K562 (cell line): Measurements from ENCODE around the gene MYADM.

Experiments
- CBX8 ChIP-seq: fragments of 200-600 bp; sonication (generic); IDR thresholded peaks from 2 replicates; pipeline ENCODE4 v1.6.1; 2012; ENCODE audit warnings: borderline replicate concordance, mixed run types, low read depth, mild to moderate bottlenecking, moderate library complexity, mixed read lengths, low read length, control low read depth, inconsistent platforms; ENCODE audit not compliant: poor library complexity, severe bottlenecking; ENCODE audit errors: extremely low read depth
- CCAR2 ChIP-seq: fragments of 200-400 bp; formaldehyde crosslinking; IDR thresholded peaks from 2 replicates; pipeline ENCODE4 v1.6.1; 2017; ENCODE audit warnings: mild to moderate bottlenecking, low read depth, low read length
- NEUROD1 ChIP-seq: fragments of 150-350 bp; IDR thresholded peaks from 2 replicates; pipeline ENCODE4 v1.6.1; 2014; ENCODE audit warnings: borderline replicate concordance, low read length, low read depth; ENCODE audit not compliant: partially characterized antibody
- NR3C1 ChIP-seq: sonication (generic); formaldehyde crosslinking; IDR thresholded peaks from 2 replicates; pipeline ENCODE4 v1.8.1; 2022; ENCODE audit warnings: missing genetic modification reagents
- SIRT6 ChIP-seq: IDR thresholded peaks from one replicate; pipeline ENCODE4 v1.6.1; 2012; ENCODE audit warnings: low read depth, mild to moderate bottlenecking, control low read depth, inconsistent platforms, low read length, moderate library complexity
- ZNF212 ChIP-seq: fragments of 450-650 bp; formaldehyde crosslinking; IDR thresholded peaks from 2 replicates; pipeline ENCODE4 v1.4.0; 2020; ENCODE audit warnings: mild to moderate bottlenecking
- TF ChIP-seq, protein P1 (sequence below), 3 experiments: IDR thresholded peaks in 2 of 3; conservative IDR thresholded peaks in 1 of 3; 2 replicates each; pipeline ENCODE4 v1.5.1; 2011 to 2012; ENCODE audit warnings: low read length in 3 of 3, mild to moderate bottlenecking in 3 of 3, control low read depth in 2 of 3, improper control_type of control experiment in 1 of 3, inconsistent platforms in 1 of 3, low read depth in 1 of 3, mixed read lengths in 1 of 3, moderate library complexity in 1 of 3; ENCODE audit not compliant: insufficient read depth in 2 of 3

DNA sequence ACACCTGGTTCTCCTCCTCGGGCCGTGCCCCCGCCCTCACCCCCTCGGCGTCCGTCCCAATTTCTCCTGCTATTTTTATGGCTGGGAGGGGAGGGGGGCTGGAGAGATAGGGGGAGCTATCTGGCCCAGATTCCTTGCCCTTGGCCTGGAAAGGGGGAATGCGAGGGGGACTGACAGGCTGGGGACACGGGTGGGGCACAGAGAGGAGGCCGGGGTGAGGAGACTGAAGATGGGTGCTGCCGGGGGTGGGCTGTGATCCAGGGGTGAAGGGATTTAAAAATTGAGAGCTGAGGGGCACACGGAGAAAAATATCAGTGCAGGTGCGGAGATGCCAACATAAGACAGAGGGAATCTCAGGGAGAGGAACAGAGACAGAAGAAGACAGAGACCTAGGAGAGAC lies 16.6 kb downstream of the MYADM start:
- TF ChIP-seq SIRT6 (no peak), CBX8 (no peak), NEUROD1 (no peak), ZNF212 (no peak), CCAR2 (no peak), NR3C1 (no peak)
- TF ChIP-seq, protein P1, sequence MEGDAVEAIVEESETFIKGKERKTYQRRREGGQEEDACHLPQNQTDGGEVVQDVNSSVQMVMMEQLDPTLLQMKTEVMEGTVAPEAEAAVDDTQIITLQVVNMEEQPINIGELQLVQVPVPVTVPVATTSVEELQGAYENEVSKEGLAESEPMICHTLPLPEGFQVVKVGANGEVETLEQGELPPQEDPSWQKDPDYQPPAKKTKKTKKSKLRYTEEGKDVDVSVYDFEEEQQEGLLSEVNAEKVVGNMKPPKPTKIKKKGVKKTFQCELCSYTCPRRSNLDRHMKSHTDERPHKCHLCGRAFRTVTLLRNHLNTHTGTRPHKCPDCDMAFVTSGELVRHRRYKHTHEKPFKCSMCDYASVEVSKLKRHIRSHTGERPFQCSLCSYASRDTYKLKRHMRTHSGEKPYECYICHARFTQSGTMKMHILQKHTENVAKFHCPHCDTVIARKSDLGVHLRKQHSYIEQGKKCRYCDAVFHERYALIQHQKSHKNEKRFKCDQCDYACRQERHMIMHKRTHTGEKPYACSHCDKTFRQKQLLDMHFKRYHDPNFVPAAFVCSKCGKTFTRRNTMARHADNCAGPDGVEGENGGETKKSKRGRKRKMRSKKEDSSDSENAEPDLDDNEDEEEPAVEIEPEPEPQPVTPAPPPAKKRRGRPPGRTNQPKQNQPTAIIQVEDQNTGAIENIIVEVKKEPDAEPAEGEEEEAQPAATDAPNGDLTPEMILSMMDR (IDR thresholded peaks at IDR 0.05 in 2 of 3, conservative IDR thresholded peaks at IDR 0.05 in 1 of 3; ENCODE audit: insufficient read depth in 2 of 3, low read depth in 1 of 3, low read length in 3 of 3): no peak
